Progenitor cell of endocrine pancreas (in vitro differentiated cells): ENCODE data around the gene GPRC5B. TPM values are rescaled to one million over a fixed set of nuclear protein-coding genes. Genes with fewer than 3 reads are reported as not detected.

Experiments
- DNase-seq: peaks from one replicate; pipeline ENCODE4 v3.0.0; 2021; ENCODE audit warnings: low spot score; ENCODE audit not compliant: unreplicated experiment
- H3K27ac Mint-ChIP-seq: 2 replicates; pipeline ENCODE4 v1.8.0; 2021; ENCODE audit warnings: mild to moderate bottlenecking, moderate library complexity, mixed read lengths
- H3K27me3 Mint-ChIP-seq: 2 replicates; pipeline ENCODE4 v1.8.0; 2021; ENCODE audit warnings: mixed read lengths
- H3K36me3 Mint-ChIP-seq: 2 replicates; pipeline ENCODE4 v1.8.0; 2022; ENCODE audit warnings: mixed read lengths; ENCODE audit not compliant: insufficient read depth
- H3K4me1 Mint-ChIP-seq: 2 replicates; pipeline ENCODE4 v1.8.0; 2021; ENCODE audit warnings: low read depth, mixed read lengths
- H3K4me3 Mint-ChIP-seq: 2 replicates; pipeline ENCODE4 v1.8.0; 2021; ENCODE audit warnings: low read depth, mild to moderate bottlenecking, moderate library complexity, mixed read lengths
- H3K9me3 Mint-ChIP-seq: 2 replicates; pipeline ENCODE4 v1.8.0; 2021; ENCODE audit warnings: low read depth, mixed read lengths
- total RNA-seq: library from RNA; stranded (reverse); gene quantifications from 2 replicates; pipeline ENCODE4 v1.2.1, GENCODE V29; 2021
- TF ChIP-seq, protein P1 (sequence below): fragments of 200-600 bp; sonication (generic); IDR thresholded peaks from one replicate; pipeline ENCODE4 v1.5.0; 2021; ENCODE audit warnings: antibody characterized with exemption, mild to moderate bottlenecking; ENCODE audit not compliant: unreplicated experiment

The GPRC5B gene
- total RNA-seq, 1 donor from 2014 or later: 44.3 TPM

DNA sequence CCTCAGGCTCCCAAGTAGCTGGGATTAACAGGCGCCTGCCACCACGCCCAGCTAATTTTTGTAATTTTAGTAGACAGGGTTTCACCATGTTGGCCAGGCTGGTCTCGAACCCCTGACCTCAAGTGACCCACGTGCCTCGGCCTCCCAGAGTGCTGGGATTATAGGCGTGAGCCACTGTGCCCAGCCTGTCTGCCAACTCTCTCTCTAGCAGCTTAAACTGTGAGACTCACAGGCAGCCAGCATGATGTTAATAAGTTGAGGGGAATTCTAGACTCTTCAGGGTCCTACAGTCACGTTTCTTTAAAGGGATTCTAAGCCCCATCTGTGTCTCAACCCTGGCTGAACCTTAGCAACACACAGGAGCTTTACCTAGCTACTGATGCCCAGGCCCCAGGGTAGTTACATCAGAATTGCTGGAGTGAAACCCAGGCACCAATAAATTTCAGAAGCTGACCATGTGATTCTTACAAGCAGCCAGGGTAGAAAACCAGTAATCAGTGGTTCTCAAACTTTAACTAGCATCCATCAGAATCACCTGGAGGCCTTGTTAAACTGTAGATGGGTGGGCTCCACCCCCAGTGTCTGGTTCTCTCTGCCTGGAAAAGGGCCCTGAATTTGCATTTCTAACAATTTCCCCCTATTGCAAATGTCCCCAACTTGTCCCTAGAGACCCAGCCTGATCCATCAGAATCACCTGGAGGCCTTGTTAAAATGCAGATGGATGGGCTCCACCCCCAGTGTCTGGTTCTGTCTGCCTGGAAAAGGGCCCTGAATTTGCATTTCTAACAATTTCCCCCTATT is 30.7 kb downstream of the GPRC5B start:
- peaks cover 18% of the 10 kb centered on the region for H3K36me3 Mint-ChIP-seq
- peaks cover 3% of the 10 kb centered on the region for H3K4me1 Mint-ChIP-seq
- no peaks in the 10 kb centered on the region for H3K27me3 Mint-ChIP-seq
- TF ChIP-seq, protein P1, sequence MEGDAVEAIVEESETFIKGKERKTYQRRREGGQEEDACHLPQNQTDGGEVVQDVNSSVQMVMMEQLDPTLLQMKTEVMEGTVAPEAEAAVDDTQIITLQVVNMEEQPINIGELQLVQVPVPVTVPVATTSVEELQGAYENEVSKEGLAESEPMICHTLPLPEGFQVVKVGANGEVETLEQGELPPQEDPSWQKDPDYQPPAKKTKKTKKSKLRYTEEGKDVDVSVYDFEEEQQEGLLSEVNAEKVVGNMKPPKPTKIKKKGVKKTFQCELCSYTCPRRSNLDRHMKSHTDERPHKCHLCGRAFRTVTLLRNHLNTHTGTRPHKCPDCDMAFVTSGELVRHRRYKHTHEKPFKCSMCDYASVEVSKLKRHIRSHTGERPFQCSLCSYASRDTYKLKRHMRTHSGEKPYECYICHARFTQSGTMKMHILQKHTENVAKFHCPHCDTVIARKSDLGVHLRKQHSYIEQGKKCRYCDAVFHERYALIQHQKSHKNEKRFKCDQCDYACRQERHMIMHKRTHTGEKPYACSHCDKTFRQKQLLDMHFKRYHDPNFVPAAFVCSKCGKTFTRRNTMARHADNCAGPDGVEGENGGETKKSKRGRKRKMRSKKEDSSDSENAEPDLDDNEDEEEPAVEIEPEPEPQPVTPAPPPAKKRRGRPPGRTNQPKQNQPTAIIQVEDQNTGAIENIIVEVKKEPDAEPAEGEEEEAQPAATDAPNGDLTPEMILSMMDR: no peak
- H3K9me3 Mint-ChIP-seq: no peaks in the 10 kb centered on the region
- H3K27ac Mint-ChIP-seq: no peak overlapping the region
- DNase-seq: no peak
- no peak overlapping the region for H3K4me3 Mint-ChIP-seq

DNA sequence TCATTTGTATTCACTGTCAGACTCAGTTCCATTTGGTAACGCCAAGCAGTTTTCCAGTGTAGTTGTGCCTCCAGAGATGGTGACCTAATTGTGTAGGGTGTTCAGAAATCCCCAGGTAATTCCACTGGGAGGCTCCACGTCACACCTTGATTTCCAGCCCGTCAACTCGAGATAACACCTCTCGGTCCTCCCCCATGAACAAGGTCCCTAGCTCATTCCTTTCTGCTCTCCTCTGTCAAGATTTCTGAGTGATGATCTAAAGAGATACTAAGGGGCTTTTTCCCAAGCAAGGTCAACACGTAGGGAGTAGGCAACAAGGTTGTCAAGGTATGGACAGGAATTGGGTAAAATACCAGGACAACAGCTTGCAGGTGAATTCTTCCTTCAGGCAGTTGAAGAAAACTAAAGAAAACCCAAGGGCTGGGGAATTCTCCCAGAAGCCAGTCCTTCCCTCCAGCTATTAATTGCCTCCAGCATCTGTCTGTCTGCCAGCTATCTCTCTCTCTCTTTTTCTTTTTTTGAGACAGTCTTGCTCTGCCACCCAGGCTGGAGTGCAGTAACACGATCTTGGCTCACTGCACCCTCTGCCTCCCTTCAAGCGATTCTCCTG is 31.4 kb downstream of the GPRC5B start:
- no peaks in the 10 kb centered on the region for H3K27me3 Mint-ChIP-seq
- TF ChIP-seq, protein P1: no peak
- no peak overlapping the region for H3K4me3 Mint-ChIP-seq
- peaks cover 3% of the 10 kb centered on the region for H3K4me1 Mint-ChIP-seq
- H3K27ac Mint-ChIP-seq: no peak overlapping the region
- peaks cover 16% of the 10 kb centered on the region for H3K36me3 Mint-ChIP-seq
- H3K9me3 Mint-ChIP-seq: no peaks in the 10 kb centered on the region
- DNase-seq: no peak

DNA sequence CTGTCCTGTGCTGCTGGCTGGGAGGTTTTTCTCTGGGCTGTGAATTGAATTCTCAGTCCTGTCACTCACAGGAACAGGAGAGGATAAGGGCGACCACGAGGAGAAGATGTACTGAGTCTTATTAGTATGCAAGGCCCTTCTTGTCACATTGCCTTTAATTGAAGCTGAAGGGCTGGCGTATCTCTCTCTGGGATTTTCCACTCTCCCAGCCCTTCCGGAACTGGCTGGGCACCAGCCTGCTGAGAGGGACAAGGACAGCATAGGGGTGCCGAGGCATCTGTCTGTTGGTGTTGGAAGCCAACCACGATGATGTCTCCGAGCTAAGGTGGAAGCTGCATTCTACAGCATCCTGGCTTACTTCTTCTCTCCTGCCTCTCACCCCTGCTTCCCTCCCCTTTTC is 33.2 kb downstream of the GPRC5B start:
- no peaks in the 10 kb centered on the region for H3K9me3 Mint-ChIP-seq
- no peak overlapping the region for H3K4me3 Mint-ChIP-seq
- peaks cover 7% of the 10 kb centered on the region for H3K36me3 Mint-ChIP-seq
- H3K27ac Mint-ChIP-seq: no peak overlapping the region
- H3K4me1 Mint-ChIP-seq: peaks cover 2% of the 10 kb centered on the region
- no peaks in the 10 kb centered on the region for H3K27me3 Mint-ChIP-seq
- no peak for DNase-seq
- TF ChIP-seq, protein P1: no peak

DNA sequence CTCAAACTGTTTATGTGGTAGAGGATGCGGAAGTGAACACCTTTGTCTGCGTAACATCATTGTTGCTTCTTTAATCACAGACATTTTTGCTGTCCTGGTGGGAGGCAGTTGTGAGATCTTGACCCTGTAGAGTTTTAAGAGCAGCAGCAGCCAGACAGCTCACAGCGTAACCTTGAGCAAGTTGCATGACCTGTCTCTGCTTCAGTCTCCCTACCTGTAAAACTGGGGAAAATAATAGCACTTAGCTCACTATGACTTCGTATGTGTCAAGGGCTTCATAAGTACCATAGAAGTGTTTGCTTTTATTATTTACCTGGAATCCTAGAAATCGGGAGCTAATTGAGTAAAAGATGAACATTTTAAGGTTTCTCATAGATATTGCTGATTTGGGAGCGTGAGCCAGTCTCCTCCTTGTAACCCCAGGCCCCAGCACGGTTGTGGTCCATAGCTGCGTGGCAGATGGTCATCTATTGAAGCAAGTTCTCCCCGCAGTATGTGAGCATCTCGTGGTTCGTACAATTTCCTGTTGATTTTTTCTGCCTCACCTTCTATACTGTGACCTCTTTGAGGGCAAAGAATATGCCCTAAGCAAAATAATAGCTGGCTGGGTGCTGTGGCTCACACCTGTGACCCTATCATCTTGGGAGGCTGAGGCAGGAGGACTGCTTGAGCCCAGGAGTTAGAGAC is 34.4 kb downstream of the GPRC5B start:
- Mint-ChIP-seq H3K36me3 (peaks cover 2% of the 10 kb centered on the region), H3K4me1 (peaks cover 2% of the 10 kb centered on the region), H3K27ac (no peak overlapping the region), H3K9me3 (no peaks in the 10 kb centered on the region), H3K4me3 (no peak overlapping the region), H3K27me3 (no peaks in the 10 kb centered on the region)
- no peak for DNase-seq
- TF ChIP-seq, protein P1: no peak

DNA sequence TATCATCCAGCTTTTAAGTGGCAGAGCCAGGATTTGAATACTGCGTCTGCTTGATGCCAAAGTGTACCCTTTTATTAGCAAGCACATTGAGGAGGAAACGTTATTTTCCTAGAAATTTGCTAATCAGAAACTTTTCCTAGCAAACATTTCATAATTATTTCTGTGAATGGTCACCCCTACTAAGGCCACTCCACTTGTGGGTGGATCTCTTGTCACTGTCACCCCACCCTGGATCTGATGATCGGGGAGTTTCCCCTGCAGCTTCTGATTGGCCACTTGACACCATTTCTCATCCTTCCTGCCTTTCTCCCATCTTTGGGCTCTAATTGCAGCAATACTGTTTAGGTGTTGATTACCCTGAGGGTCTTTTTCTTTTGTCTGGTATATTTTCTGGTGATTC is 35.9 kb downstream of the GPRC5B start:
- TF ChIP-seq, protein P1: no peak

More for the DNA sequence above, 35.9 kb downstream of the GPRC5B start:
- no peak for DNase-seq
- Mint-ChIP-seq H3K36me3 (peaks cover 2% of the 10 kb centered on the region), H3K27ac (no peak overlapping the region), H3K27me3 (no peaks in the 10 kb centered on the region), H3K4me1 (peaks cover 2% of the 10 kb centered on the region), H3K4me3 (no peak overlapping the region), H3K9me3 (no peaks in the 10 kb centered on the region)
